ENCODE measurements around the gene MFSD6L. TPM values are rescaled to one million over a fixed set of nuclear protein-coding genes. Genes with fewer than 3 reads are reported as not detected.

The MFSD6L gene
- total RNA-seq, 1 donor from 2014 or later: not detected

DNA sequence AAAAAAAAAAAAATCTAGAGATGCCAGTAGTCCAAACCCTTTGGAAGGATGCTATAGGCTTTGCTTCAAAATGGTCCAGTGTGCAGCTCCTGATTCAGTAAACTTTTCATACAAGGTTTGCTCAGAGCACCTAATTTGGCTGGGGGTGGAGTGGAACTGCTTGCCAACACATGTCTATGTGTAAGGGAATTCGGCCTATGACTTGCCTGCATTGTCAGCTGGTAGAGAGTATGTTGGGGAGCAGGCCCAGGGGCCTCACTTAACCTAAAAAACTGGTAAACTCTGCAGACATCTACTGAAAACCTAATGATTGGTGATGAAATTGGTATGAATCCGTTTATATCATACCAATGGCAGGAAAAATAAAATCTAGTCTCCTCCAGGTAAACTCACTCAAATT is 1.5 kb upstream of the MFSD6L start:
- TF ChIP-seq, protein P1, sequence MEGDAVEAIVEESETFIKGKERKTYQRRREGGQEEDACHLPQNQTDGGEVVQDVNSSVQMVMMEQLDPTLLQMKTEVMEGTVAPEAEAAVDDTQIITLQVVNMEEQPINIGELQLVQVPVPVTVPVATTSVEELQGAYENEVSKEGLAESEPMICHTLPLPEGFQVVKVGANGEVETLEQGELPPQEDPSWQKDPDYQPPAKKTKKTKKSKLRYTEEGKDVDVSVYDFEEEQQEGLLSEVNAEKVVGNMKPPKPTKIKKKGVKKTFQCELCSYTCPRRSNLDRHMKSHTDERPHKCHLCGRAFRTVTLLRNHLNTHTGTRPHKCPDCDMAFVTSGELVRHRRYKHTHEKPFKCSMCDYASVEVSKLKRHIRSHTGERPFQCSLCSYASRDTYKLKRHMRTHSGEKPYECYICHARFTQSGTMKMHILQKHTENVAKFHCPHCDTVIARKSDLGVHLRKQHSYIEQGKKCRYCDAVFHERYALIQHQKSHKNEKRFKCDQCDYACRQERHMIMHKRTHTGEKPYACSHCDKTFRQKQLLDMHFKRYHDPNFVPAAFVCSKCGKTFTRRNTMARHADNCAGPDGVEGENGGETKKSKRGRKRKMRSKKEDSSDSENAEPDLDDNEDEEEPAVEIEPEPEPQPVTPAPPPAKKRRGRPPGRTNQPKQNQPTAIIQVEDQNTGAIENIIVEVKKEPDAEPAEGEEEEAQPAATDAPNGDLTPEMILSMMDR (IDR thresholded peaks at IDR 0.05; ENCODE audit: insufficient read depth, low read length, severe bottlenecking): no peak
- FAIRE-seq: no peak
- DNase-seq (ENCODE audit: low read depth): no peak
- no peaks in the 10 kb centered on the region for H3K27me3 ChIP-seq (ENCODE audit: control insufficient read depth, insufficient read depth, low read length)
- H3K4me3 ChIP-seq (ENCODE audit: low read depth, low read length): no peak overlapping the region
- H3K36me3 ChIP-seq (ENCODE audit: control insufficient read depth, insufficient read depth, low read length): no peaks in the 10 kb centered on the region

DNA sequence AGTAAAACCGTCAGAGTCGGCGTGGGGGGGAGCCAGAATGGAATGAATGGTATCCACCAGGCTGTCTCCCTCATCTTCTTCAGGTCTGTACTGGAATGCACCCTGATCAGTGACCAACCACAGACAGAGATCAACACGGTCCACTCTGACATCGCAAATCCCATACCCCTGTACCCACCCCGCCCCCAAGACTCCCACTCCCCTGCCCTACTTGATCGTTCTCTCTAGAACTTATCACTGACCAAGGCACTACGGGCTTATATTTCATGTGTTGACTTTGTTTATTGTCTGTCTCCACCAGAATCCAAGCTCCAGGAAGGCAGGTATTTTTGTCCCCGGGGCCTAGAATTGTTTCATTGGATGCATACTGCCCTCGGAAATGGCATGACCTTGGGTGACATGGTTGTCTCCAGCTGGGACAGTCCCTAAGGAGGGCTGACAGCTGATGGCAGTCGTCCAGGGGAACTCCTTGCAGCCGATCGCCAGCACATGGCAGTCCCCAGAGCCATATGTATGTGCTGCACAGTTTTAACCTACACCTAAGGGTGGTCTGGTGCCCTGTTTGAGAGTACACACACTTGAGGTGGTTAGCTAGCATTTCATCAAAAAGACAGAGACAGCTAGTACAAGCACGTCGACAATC is 526 bp upstream of the MFSD6L start:
- H3K27me3 ChIP-seq (ENCODE audit: control insufficient read depth, insufficient read depth, low read length): no peaks in the 10 kb centered on the region
- no peaks in the 10 kb centered on the region for H3K36me3 ChIP-seq (ENCODE audit: control insufficient read depth, insufficient read depth, low read length)
- H3K4me3 ChIP-seq (ENCODE audit: low read depth, low read length): no peak overlapping the region
- TF ChIP-seq, protein P1 (IDR thresholded peaks at IDR 0.05; ENCODE audit: insufficient read depth, low read length, severe bottlenecking): no peak
- FAIRE-seq (no peak), DNase-seq (ENCODE audit: low read depth) (no peak)

DNA sequence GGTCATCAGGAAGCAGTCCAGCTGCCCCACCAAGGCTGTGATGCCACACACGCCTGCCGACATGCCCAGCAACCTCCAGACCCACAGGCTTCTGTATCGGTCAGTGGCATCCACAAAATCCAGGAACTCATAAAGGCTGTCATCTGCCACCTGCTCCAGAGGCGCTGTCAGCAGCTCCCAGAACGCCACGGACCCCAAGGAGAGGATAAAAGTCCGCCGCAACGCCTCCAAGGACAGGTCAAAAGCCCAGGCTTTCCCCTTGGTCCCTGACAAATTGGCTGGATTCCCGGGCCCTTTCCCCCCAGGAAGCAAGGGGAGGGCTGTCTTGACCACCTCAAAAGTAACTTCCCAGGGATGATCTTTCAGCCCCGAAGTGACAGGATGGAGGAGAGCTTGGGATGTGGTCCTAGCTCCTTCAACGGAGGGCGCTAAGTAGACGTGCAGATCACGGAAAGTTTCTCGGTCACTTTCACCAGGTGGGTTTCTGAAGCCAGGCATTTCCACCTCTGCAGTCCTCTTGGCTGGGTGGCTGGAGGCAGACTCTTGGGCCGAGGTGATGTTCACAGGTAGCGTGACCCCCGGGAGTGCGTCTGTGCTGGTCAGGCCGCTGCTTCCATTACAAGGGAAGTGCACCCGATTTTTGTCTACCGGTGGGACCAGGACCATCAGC is 854 bp downstream of the MFSD6L start:
- DNase-seq (ENCODE audit: low read depth) (no peak), FAIRE-seq (no peak)
- Histone ChIP-seq H3K4me3 (ENCODE audit: low read depth, low read length) (no peak overlapping the region), H3K36me3 (ENCODE audit: control insufficient read depth, insufficient read depth, low read length) (no peaks in the 10 kb centered on the region), H3K27me3 (ENCODE audit: control insufficient read depth, insufficient read depth, low read length) (no peaks in the 10 kb centered on the region)
- TF ChIP-seq, protein P1 (IDR thresholded peaks at IDR 0.05; ENCODE audit: insufficient read depth, low read length, severe bottlenecking): no peak

DNA sequence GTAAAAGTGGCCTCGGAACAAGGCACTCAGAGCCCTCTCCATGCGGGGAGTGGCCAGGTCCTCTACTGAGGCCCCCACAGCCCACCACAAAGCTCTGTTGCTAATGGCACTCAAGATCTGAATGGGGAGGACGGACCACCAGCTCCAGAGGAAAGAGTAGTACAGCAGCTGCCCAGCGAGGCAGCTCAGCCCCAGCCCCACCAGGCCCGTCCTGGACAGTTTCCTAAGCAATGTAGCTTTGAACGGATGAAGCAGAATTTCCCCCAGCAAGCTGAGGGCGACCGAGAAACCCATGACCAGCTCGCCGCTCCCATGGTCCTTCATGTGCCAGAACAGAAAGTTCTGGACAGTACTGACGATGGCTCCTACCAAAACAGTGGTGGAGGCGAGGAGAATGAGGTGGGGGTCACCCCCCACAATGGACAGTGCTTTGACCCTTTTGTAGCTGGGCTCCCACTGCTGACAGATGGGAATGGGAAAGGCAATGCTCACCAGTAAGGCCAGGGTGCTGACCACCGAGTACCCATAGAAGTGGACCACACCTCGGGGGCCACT is 1.5 kb downstream of the MFSD6L start:
- TF ChIP-seq, protein P1 (IDR thresholded peaks at IDR 0.05; ENCODE audit: insufficient read depth, low read length, severe bottlenecking): no peak
- no peak for DNase-seq (ENCODE audit: low read depth)
- Histone ChIP-seq H3K27me3 (ENCODE audit: control insufficient read depth, insufficient read depth, low read length) (no peaks in the 10 kb centered on the region), H3K4me3 (ENCODE audit: low read depth, low read length) (no peak overlapping the region), H3K36me3 (ENCODE audit: control insufficient read depth, insufficient read depth, low read length) (no peaks in the 10 kb centered on the region)
- no peak for FAIRE-seq

DNA sequence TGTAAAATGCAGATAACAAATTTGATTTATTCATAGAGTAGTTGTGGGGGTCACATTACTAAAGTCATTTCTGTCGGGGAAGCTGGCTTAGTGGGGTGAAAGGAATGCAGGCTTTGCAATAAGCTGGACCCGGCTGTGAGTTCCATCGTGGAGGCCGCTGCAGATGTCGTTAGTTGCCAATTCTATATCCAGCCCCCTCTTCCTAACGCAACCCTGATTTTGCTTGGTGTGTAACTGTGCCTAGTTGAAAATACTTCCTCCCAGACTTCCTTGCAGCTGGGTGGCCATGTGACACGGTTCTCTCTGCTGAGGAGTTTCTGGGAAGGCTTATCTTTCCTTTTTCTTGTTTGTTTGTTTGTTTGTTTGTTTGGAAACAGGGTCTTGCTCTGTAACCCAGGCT is 4.5 kb downstream of the MFSD6L start:
- DNase-seq (ENCODE audit: low read depth) (no peak), FAIRE-seq (no peak)
- Histone ChIP-seq H3K27me3 (ENCODE audit: control insufficient read depth, insufficient read depth, low read length) (no peaks in the 10 kb centered on the region), H3K36me3 (ENCODE audit: control insufficient read depth, insufficient read depth, low read length) (no peaks in the 10 kb centered on the region), H3K4me3 (ENCODE audit: low read depth, low read length) (no peak overlapping the region)
- TF ChIP-seq, protein P1 (IDR thresholded peaks at IDR 0.05; ENCODE audit: insufficient read depth, low read length, severe bottlenecking): no peak

Data from bronchial epithelial cell (primary cell).